Measurements from ENCODE around the gene OR1L4. TPM values are rescaled to one million over a fixed set of nuclear protein-coding genes. Genes with fewer than 3 reads are reported as not detected.

OR1L4 gene
- total and polyA plus RNA-seq, 2 donors (not counting 1 experiment from before 2014, with no cell fraction given), result not detected

GRCh38 chr9:122754825-122755224, 31.0 kb downstream of the OR1L4 start:
- Mint-ChIP-seq H3K27ac (no peak overlapping the region), H3K4me3 (no peak overlapping the region), H3K4me1 (no peaks in the 10 kb centered on the region), H3K27me3 (peaks cover 17% of the 10 kb centered on the region), H3K9me3 (ENCODE audit: insufficient read depth) (peaks cover 11% of the 10 kb centered on the region)
- Histone ChIP-seq H3K27me3 (replicated peaks in 1 of 4; ENCODE audit: control extremely low read depth in 1 of 4, control insufficient read depth in 3 of 4, insufficient read depth in 4 of 4, low read length in 3 of 4) (no peaks in the 10 kb centered on the region), H4K20me1 (ENCODE audit: control insufficient read depth, insufficient read depth, low read length, poor library complexity, severe bottlenecking) (no peaks in the 10 kb centered on the region), H3K27ac (ENCODE audit: low read length in 2 of 2) (no peak overlapping the region), H3K4me3 (ENCODE audit: control extremely low read depth in 1 of 5, extremely low read depth in 1 of 5, insufficient read depth in 1 of 5, low read depth in 2 of 5, low read length in 4 of 5) (no peak overlapping the region), H2AFZ (ENCODE audit: insufficient read depth, low read depth, low read length, poor library complexity, severe bottlenecking) (no peak overlapping the region), H3K9me3 (ENCODE audit: control extremely low read depth in 1 of 3, control insufficient read depth in 2 of 3, insufficient read depth in 1 of 3, low read length in 2 of 3) (peaks cover 0 to 13% (median 7%) of the 10 kb centered on the region in 3 donors), H3K36me3 (replicated peaks in 1 of 2; ENCODE audit: control extremely low read depth in 1 of 2, control insufficient read depth in 1 of 2, extremely low read depth in 1 of 2, insufficient read depth in 2 of 2, low read length in 1 of 2) (no peaks in the 10 kb centered on the region), H3K4me1 (ENCODE audit: control insufficient read depth in 2 of 2, insufficient read depth in 2 of 2, low read length in 2 of 2) (no peaks in the 10 kb centered on the region), H3K9ac (ENCODE audit: low read length) (no peak overlapping the region), H3K4me2 (replicated peaks; ENCODE audit: low read depth, low read length, poor library complexity, severe bottlenecking) (no peak overlapping the region), H3K79me2 (ENCODE audit: control insufficient read depth, insufficient read depth, low read length) (no peaks in the 10 kb centered on the region)
- WGBS (ENCODE audit: insufficient coverage), result no CpG with 5 or more reads among the region's 2 CpGs
- ATAC-seq (ENCODE audit: low read depth) (no peak), DNase-seq (no peak)
- POLR2A ChIA-PET, result no interaction called here
- CTCF ChIA-PET, result interaction anchor here (1.2 kb wide), 1 partner anchor 256 kb away, joined by 3 read pairs; no protein-coding TSS in a partner anchor
- intact Hi-C loops (cut with micrococcal nuclease), result no loop called here
- TF ChIP-seq, protein P1, sequence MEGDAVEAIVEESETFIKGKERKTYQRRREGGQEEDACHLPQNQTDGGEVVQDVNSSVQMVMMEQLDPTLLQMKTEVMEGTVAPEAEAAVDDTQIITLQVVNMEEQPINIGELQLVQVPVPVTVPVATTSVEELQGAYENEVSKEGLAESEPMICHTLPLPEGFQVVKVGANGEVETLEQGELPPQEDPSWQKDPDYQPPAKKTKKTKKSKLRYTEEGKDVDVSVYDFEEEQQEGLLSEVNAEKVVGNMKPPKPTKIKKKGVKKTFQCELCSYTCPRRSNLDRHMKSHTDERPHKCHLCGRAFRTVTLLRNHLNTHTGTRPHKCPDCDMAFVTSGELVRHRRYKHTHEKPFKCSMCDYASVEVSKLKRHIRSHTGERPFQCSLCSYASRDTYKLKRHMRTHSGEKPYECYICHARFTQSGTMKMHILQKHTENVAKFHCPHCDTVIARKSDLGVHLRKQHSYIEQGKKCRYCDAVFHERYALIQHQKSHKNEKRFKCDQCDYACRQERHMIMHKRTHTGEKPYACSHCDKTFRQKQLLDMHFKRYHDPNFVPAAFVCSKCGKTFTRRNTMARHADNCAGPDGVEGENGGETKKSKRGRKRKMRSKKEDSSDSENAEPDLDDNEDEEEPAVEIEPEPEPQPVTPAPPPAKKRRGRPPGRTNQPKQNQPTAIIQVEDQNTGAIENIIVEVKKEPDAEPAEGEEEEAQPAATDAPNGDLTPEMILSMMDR (IDR thresholded peaks at IDR 0.05), result no peak
- TF ChIP-seq EZH2 (IDR thresholded peaks at IDR 0.05; ENCODE audit: borderline replicate concordance, insufficient read depth, low read depth, low read length, poor library complexity, severe bottlenecking), result no peak

GRCh38 chr9:122767817-122768216, 44.0 kb downstream of the OR1L4 start:
- intact Hi-C loops (cut with micrococcal nuclease), result no loop called here

More at GRCh38 chr9:122767817-122768216, 44.0 kb downstream of the OR1L4 start:
- Histone ChIP-seq H3K4me3 (ENCODE audit: control extremely low read depth in 1 of 5, extremely low read depth in 1 of 5, insufficient read depth in 1 of 5, low read depth in 2 of 5, low read length in 4 of 5) (no peak overlapping the region), H3K9ac (ENCODE audit: low read length) (no peak overlapping the region), H4K20me1 (ENCODE audit: control insufficient read depth, insufficient read depth, low read length, poor library complexity, severe bottlenecking) (no peaks in the 10 kb centered on the region), H2AFZ (ENCODE audit: insufficient read depth, low read depth, low read length, poor library complexity, severe bottlenecking) (no peak overlapping the region), H3K4me2 (replicated peaks; ENCODE audit: low read depth, low read length, poor library complexity, severe bottlenecking) (no peak overlapping the region), H3K79me2 (ENCODE audit: control insufficient read depth, insufficient read depth, low read length) (no peaks in the 10 kb centered on the region), H3K27me3 (replicated peaks in 1 of 4; ENCODE audit: control extremely low read depth in 1 of 4, control insufficient read depth in 3 of 4, insufficient read depth in 4 of 4, low read length in 3 of 4) (no peaks in the 10 kb centered on the region), H3K4me1 (ENCODE audit: control insufficient read depth in 2 of 2, insufficient read depth in 2 of 2, low read length in 2 of 2) (no peaks in the 10 kb centered on the region), H3K36me3 (replicated peaks in 1 of 2; ENCODE audit: control extremely low read depth in 1 of 2, control insufficient read depth in 1 of 2, extremely low read depth in 1 of 2, insufficient read depth in 2 of 2, low read length in 1 of 2) (no peaks in the 10 kb centered on the region), H3K9me3 (ENCODE audit: control extremely low read depth in 1 of 3, control insufficient read depth in 2 of 3, insufficient read depth in 1 of 3, low read length in 2 of 3) (peaks cover 0 to 19% (median 16%) of the 10 kb centered on the region in 3 donors), H3K27ac (ENCODE audit: low read length in 2 of 2) (no peak overlapping the region)
- ChIA-PET POLR2A (no interaction called here), CTCF (no interaction called here)
- ATAC-seq (ENCODE audit: low read depth) (no peak), DNase-seq (no peak)
- Mint-ChIP-seq H3K27ac (no peak overlapping the region), H3K27me3 (peaks cover 18% of the 10 kb centered on the region), H3K4me1 (no peaks in the 10 kb centered on the region), H3K4me3 (no peak overlapping the region), H3K9me3 (ENCODE audit: insufficient read depth) (peaks cover 30% of the 10 kb centered on the region)
- WGBS (ENCODE audit: insufficient coverage), result 87% methylated on average over 3 of the region's 4 CpGs
- TF ChIP-seq, protein P1 (IDR thresholded peaks at IDR 0.05), result no peak
- TF ChIP-seq EZH2 (IDR thresholded peaks at IDR 0.05; ENCODE audit: borderline replicate concordance, insufficient read depth, low read depth, low read length, poor library complexity, severe bottlenecking), result no peak

Other genes starting within 250 kb of the OR1L4 start
- not detected in 2 replicates for gene OR1J1, start 246.1 kb upstream of the OR1L4 start, total RNA-seq
- not detected in 2 replicates for gene OR1J1, start 246.1 kb upstream of the OR1L4 start, polyA plus RNA-seq
- gene OR1J2, start 213.2 kb upstream of the OR1L4 start, total RNA-seq, result not detected in 2 replicates
- not detected in 2 replicates for gene OR1J2, start 213.2 kb upstream of the OR1L4 start, polyA plus RNA-seq
- not detected in 2 replicates for gene OR1J4, start 204.8 kb upstream of the OR1L4 start, total RNA-seq
- not detected in 2 replicates for gene OR1J4, start 204.8 kb upstream of the OR1L4 start, polyA plus RNA-seq
- gene OR1N1, start 196.7 kb upstream of the OR1L4 start, total RNA-seq, result not detected in 2 replicates
- not detected in 2 replicates for gene OR1N1, start 196.7 kb upstream of the OR1L4 start, polyA plus RNA-seq
- not detected in 2 replicates for gene OR1N2, start 170.9 kb upstream of the OR1L4 start, total RNA-seq
- gene OR1N2, start 170.9 kb upstream of the OR1L4 start, polyA plus RNA-seq, result not detected in 2 replicates
- not detected in 2 replicates for gene OR1L8, start 140.6 kb upstream of the OR1L4 start, total RNA-seq
- 0.17 TPM in 1 of 2 replicates, not detected in the other for gene OR1L8, start 140.6 kb upstream of the OR1L4 start, polyA plus RNA-seq
- not detected in 2 replicates for gene OR1Q1, start 109.3 kb upstream of the OR1L4 start, total RNA-seq
- 0.46 TPM in 1 of 2 replicates, not detected in the other for gene OR1Q1, start 109.3 kb upstream of the OR1L4 start, polyA plus RNA-seq
- gene OR1B1, start 66.4 kb upstream of the OR1L4 start, total RNA-seq, result not detected in 2 replicates
- 0.29 TPM in 1 of 2 replicates, not detected in the other for gene OR1B1, start 66.4 kb upstream of the OR1L4 start, polyA plus RNA-seq
- not detected in 2 replicates for gene OR1L1, start 62.3 kb upstream of the OR1L4 start, total RNA-seq
- gene OR1L1, start 62.3 kb upstream of the OR1L4 start, polyA plus RNA-seq, result not detected in 2 replicates
- not detected in 2 replicates for gene OR1L3, start 48.9 kb upstream of the OR1L4 start, total RNA-seq
- gene OR1L3, start 48.9 kb upstream of the OR1L4 start, polyA plus RNA-seq, result not detected in 2 replicates
- gene OR1L6, start 18.3 kb downstream of the OR1L4 start, total RNA-seq, result not detected in 2 replicates
- not detected in 2 replicates for gene OR1L6, start 18.3 kb downstream of the OR1L4 start, polyA plus RNA-seq
- gene OR5C1, start 64.9 kb downstream of the OR1L4 start, total RNA-seq, result not detected in 2 replicates
- gene OR5C1, start 64.9 kb downstream of the OR1L4 start, polyA plus RNA-seq, result not detected in 2 replicates
- gene OR1K1, start 76.1 kb downstream of the OR1L4 start, total RNA-seq, result not detected in 2 replicates
- not detected in 2 replicates for gene OR1K1, start 76.1 kb downstream of the OR1L4 start, polyA plus RNA-seq
- gene PDCL, start 104.6 kb downstream of the OR1L4 start, total RNA-seq, result 15.8 and 19.4 TPM in 2 replicates
- gene PDCL, start 104.6 kb downstream of the OR1L4 start, polyA plus RNA-seq, result 2.7 and 4.3 TPM in 2 replicates
- gene RC3H2, start 181.4 kb downstream of the OR1L4 start, total RNA-seq, result 74.4 and 77.3 TPM in 2 replicates
- gene RC3H2, start 181.4 kb downstream of the OR1L4 start, polyA plus RNA-seq, result 17.2 and 26.3 TPM in 2 replicates
- 18.9 and 19.9 TPM in 2 replicates for gene ZBTB6, start 189.3 kb downstream of the OR1L4 start, total RNA-seq
- gene ZBTB6, start 189.3 kb downstream of the OR1L4 start, polyA plus RNA-seq, result 1.1 and 1.3 TPM in 2 replicates
- 16.4 and 17.2 TPM in 2 replicates for gene ZBTB26, start 207.5 kb downstream of the OR1L4 start, total RNA-seq
- gene ZBTB26, start 207.5 kb downstream of the OR1L4 start, polyA plus RNA-seq, result 4.7 and 5.8 TPM in 2 replicates
- gene RABGAP1, start 217.0 kb downstream of the OR1L4 start, total RNA-seq, result 79.7 and 81.0 TPM in 2 replicates
- gene RABGAP1, start 217.0 kb downstream of the OR1L4 start, polyA plus RNA-seq, result 13.9 and 17.9 TPM in 2 replicates

All from B cell (primary cell).